ENCODE measurements around the gene EFHD2.

DNA sequence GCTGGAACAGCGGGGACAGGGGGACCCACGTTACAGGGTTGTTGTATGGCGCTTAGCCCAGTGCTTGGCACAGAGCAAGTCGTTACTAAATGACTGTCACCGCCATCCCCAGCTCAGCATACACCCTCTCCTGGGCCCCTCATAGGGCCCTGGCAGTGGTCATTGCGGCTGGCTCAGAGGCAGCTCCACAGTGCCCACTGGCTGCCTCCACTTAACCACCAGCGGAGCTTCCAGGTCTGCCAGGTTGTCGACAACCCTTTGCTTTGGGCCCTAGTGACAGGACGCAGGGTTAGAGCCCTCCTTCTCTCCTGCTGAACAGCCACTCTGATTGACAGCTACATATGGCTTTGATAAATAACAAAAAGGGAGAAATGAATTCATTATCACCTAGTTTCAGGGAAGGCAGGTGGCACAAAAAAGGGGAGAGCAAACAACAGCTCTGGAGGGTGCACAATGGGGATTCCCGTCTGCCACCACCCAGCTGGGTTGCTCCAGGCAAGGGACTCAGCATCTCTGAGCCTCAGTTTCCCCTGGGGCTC, 4.8 kb downstream of the EFHD2 start:
- TF ChIP-seq EZH2 (IDR thresholded peaks at IDR 0.05; ENCODE audit: insufficient read depth, poor library complexity, severe bottlenecking) = no peak
- TF ChIP-seq EZH2phosphoT487 (IDR thresholded peaks at IDR 0.05; ENCODE audit: insufficient read depth, low read depth) = no peak
